Gastroesophageal sphincter (tissue), 4 donors: ENCODE data around the gene FNDC3B. TPM values are rescaled to one million over a fixed set of nuclear protein-coding genes. Genes with fewer than 3 reads are reported as not detected.
"Not testable (repeated sequence)": the region's sequence is repeated elsewhere in the genome, so short reads cannot be mapped to it uniquely, and the experiment has no call there.

Experiments used
- ATAC-seq: fragments of 150-250 bp; one replicate; pipeline ENCODE4 v1.9.1; 2016; ENCODE audit warnings: mild to moderate bottlenecking, moderate library complexity
- H3K27ac ChIP-seq, 4 donors: fragments of 200-600 bp; sonication (generic) in 3 of 4; 1 replicate in 3 of 4; 2 replicates in 1 of 4; pipeline ENCODE4 v1.5.1; 2016 to 2019
- H3K27me3 ChIP-seq: fragments of 200-600 bp; sonication (generic); one replicate; pipeline ENCODE4 v1.5.1; 2019
- H3K36me3 ChIP-seq, 2 donors: fragments of 200-600 bp; sonication (generic); one replicate each; pipeline ENCODE4 v1.5.1; 2019; ENCODE audit warnings: control low read depth in 1 of 2
- H3K4me1 ChIP-seq, 3 donors: fragments of 200-600 bp; sonication (generic); 1 replicate in 2 of 3; 2 replicates in 1 of 3; pipeline ENCODE4 v1.5.1; 2016 to 2019; ENCODE audit warnings: control low read depth in 2 of 3
- H3K4me3 ChIP-seq, 2 donors: fragments of 200-600 bp; sonication (generic); one replicate each; pipeline ENCODE4 v1.5.1; 2019; ENCODE audit warnings: mild to moderate bottlenecking in 1 of 2, moderate library complexity in 1 of 2
- H3K9me3 ChIP-seq, 3 donors: fragments of 200-600 bp; sonication (generic); one replicate each; pipeline ENCODE4 v1.5.1; 2017 to 2019; ENCODE audit warnings: control low read depth in 2 of 3
- EP300 ChIP-seq: sonication (generic); formaldehyde crosslinking; IDR thresholded peaks from one replicate; pipeline ENCODE4 v1.6.1; 2017; ENCODE audit warnings: antibody characterized with exemption, mild to moderate bottlenecking
- POLR2A ChIP-seq, 2 donors: fragments of 450-650 bp; IDR thresholded peaks; one replicate each; pipeline ENCODE4 v1.6.1; 2017; ENCODE audit warnings: antibody characterized with exemption in 2 of 2, mild to moderate bottlenecking in 2 of 2, moderate library complexity in 1 of 2
- POLR2AphosphoS5 ChIP-seq: sonication (generic); formaldehyde crosslinking; IDR thresholded peaks from one replicate; pipeline ENCODE4 v1.6.1; 2017; ENCODE audit warnings: antibody characterized with exemption
- WGBS, 2 donors: methylation state at CpG; one replicate each; pipeline ENCODE4 v1.1.5; 2018; ENCODE audit warnings: low coverage in 1 of 2; 5-methylcytosine and 5-hydroxymethylcytosine counted together
- total RNA-seq, 4 donors: library from RNA; depleted of rRNA; stranded (reverse); fragments of >200 nt; gene quantifications; one replicate each; pipeline ENCODE4 v1.1.0, GENCODE V29; 2016
- TF ChIP-seq, protein P1 (sequence below), 4 experiments: fragments of 200-600 bp in 2 of 4; fragments of 450-650 bp in 2 of 4; sonication (generic) in 1 of 4; IDR thresholded peaks; one replicate each; pipeline ENCODE4 v1.5.1; 2017 to 2019; ENCODE audit warnings: antibody characterized with exemption in 4 of 4, mild to moderate bottlenecking in 2 of 4, moderate library complexity in 2 of 4

Gene FNDC3B
- total RNA-seq, 4 donors from 2014 or later, result 53.1 to 97.2 (median 70.8) TPM

DNA sequence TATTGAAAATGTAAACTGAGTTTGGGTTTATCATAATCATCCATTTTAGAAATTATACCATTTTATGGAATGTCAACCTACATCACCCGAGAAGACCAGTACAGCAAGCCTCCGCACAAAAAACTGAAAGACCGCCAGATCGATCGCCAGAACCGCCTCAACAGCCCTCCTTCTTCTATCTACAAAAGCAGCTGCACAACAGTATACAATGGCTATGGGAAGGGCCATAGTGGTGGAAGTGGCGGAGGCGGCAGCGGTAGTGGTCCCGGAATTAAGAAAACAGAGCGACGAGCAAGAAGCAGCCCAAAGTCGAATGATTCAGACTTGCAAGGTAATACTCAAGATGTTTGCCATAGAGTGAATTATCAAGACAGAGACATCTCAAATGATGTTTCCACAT lies 211.8 kb downstream of the FNDC3B start:
- H3K9me3 ChIP-seq, result no peaks in the 10 kb centered on the region
- no peaks in the 10 kb centered on the region for H3K27me3 ChIP-seq
- no peak for ATAC-seq
- peaks cover 4 to 22% (median 9%) of the 10 kb centered on the region in 3 donors for H3K4me1 ChIP-seq
- no peak overlapping the region for H3K27ac ChIP-seq
- TF ChIP-seq, protein P1, sequence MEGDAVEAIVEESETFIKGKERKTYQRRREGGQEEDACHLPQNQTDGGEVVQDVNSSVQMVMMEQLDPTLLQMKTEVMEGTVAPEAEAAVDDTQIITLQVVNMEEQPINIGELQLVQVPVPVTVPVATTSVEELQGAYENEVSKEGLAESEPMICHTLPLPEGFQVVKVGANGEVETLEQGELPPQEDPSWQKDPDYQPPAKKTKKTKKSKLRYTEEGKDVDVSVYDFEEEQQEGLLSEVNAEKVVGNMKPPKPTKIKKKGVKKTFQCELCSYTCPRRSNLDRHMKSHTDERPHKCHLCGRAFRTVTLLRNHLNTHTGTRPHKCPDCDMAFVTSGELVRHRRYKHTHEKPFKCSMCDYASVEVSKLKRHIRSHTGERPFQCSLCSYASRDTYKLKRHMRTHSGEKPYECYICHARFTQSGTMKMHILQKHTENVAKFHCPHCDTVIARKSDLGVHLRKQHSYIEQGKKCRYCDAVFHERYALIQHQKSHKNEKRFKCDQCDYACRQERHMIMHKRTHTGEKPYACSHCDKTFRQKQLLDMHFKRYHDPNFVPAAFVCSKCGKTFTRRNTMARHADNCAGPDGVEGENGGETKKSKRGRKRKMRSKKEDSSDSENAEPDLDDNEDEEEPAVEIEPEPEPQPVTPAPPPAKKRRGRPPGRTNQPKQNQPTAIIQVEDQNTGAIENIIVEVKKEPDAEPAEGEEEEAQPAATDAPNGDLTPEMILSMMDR (IDR thresholded peaks at IDR 0.05), result no peak
- no peak for TF ChIP-seq EP300
- TF ChIP-seq POLR2AphosphoS5, result no peak
- TF ChIP-seq POLR2A (IDR thresholded peaks at IDR 0.05), result no peak
- no peak overlapping the region for H3K4me3 ChIP-seq
- H3K36me3 ChIP-seq, result peaks cover 0 to 22% of the 10 kb centered on the region in 2 donors
- WGBS, 2 donors, result 87 to 98% methylated on average over 6 to 10 of the region's 13 CpGs

DNA sequence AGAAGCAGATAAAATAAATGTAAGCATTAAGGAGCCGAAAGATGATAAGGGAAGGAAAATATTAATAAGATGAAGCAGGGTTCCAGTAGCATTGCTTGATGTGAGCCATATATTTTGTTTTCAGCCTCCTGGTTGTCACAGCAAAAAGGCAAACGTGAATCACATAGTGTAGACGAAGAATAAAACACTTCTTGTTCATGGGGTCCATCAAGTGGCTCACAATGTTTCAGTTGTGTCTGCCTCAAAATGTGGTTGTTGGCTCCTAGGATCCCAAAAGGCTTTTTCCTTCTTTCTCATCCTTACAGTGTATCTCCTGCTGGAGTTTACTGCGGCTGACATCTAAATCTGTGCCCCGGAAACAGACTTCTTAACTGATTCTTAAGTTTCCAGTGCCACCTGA lies 213.8 kb downstream of the FNDC3B start:
- 80 to 83% methylated on average over 3 to 5 of the region's 5 CpGs for WGBS, 2 donors
- no peak for ATAC-seq
- H3K4me1 ChIP-seq, result peaks cover 13 to 33% (median 21%) of the 10 kb centered on the region in 3 donors
- no peaks in the 10 kb centered on the region for H3K9me3 ChIP-seq
- H3K27ac ChIP-seq, result no peak overlapping the region
- H3K36me3 ChIP-seq, result peaks cover 0 to 15% of the 10 kb centered on the region in 2 donors
- H3K27me3 ChIP-seq, result no peaks in the 10 kb centered on the region
- H3K4me3 ChIP-seq, result no peak overlapping the region
- TF ChIP-seq POLR2AphosphoS5, result no peak
- TF ChIP-seq, protein P1 (IDR thresholded peaks at IDR 0.05), result no peak
- no peak for TF ChIP-seq POLR2A (IDR thresholded peaks at IDR 0.05)
- TF ChIP-seq EP300, result no peak

DNA sequence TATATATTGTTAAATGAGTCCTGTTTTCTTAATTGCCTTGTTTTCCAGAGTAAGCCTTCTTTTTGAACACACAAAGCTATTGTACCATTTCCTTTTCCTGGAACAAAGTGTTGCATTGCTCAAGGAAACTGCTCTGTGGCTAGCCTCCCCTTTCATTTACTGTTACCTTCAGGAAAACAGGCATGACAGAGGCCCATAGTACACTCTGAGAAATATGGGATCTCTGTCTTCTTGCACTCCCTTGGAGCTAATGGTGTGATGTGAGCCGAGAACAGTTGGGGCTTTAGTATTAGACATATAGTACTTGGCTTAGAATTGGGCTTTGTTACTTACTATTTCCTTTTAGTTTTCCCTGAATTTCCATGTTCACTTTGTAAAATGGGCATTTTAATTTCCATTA lies 215.2 kb downstream of the FNDC3B start:
- TF ChIP-seq POLR2AphosphoS5 (no peak), EP300 (no peak), POLR2A (IDR thresholded peaks at IDR 0.05) (no peak)
- TF ChIP-seq, protein P1 (IDR thresholded peaks at IDR 0.05), result no peak

DNA sequence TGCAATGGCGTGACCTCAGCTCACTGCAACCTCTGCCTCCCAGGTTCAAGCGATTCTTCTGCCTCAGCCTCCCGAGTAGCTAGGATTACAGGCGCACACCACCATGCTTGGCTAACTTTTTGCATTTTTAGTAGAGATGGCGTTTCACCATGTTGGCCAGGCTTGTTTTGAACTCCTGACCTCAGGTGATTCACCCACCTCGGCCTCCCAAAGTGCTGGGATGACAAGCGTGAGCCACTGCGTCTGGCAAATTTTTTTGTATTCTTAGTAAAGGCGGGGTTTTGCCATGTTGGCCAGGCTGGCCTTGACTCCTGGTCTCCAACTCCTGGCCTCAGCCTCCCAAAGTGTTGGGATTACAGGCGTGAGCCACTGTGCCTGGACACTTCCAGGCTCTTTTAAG lies 215.9 kb downstream of the FNDC3B start:
- not testable (repeated sequence) for H3K4me3 ChIP-seq, ATAC-seq, H3K27me3 ChIP-seq, H3K9me3 ChIP-seq
- peaks cover 0 to 15% of the 10 kb centered on the region in 2 donors for H3K36me3 ChIP-seq
- 80 to 92% methylated on average over 5 to 10 of the region's 10 CpGs for WGBS, 2 donors
- H3K27ac ChIP-seq, result peak overlapping the region; percentile 81 to 97 (median 88)
- H3K4me1 ChIP-seq, result peaks cover 32 to 54% (median 40%) of the 10 kb centered on the region in 3 donors

More for the DNA sequence above, 215.2 kb downstream of the FNDC3B start:
- H3K9me3 ChIP-seq, result no peaks in the 10 kb centered on the region
- peak overlapping the region in 3 of 4 donors; percentile 2 to 87 (median 81) for H3K27ac ChIP-seq
- H3K36me3 ChIP-seq, result peaks cover 0 to 15% of the 10 kb centered on the region in 2 donors
- H3K4me1 ChIP-seq, result peaks cover 26 to 47% (median 34%) of the 10 kb centered on the region in 3 donors
- H3K27me3 ChIP-seq, result no peaks in the 10 kb centered on the region
- WGBS, 2 donors, result 75 to 85% methylated on average over 1 of the region's 1 CpG
- no peak for ATAC-seq
- no peak overlapping the region for H3K4me3 ChIP-seq

DNA sequence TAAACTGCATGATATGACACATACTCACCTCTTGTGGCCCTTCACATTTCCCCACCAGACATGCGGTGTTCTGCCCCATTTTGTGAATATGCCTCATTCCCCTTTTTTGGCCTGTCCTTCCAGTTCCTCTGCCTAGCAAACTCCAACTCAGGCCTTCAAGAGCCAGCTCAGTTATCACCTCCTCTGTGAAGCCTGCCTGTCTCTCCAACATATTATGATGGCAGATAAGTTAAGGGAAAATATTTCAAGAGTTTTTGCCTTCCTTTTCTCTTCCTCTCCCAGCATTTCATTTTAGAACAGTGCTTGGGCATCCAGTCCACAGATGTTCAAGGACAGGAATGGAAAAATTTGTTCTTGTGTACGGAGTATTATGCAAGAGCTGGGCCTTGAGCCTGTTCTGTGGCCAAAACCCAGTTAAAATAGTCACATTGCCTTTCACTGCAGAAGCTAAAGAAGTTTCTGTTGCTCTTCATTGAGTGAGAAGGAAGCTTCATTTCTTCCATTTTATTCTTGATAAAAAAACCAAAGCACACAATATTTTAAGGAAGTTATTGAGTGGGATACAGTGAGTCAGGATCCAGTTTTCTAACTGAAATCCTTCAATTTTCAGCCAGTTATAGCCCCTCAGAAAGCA lies 216.8 kb downstream of the FNDC3B start:
- H3K4me3 ChIP-seq, result no peak overlapping the region
- H3K36me3 ChIP-seq, result peaks cover 0 to 9% of the 10 kb centered on the region in 2 donors
- no peaks in the 10 kb centered on the region for H3K27me3 ChIP-seq
- TF ChIP-seq POLR2AphosphoS5, result peak; percentile 82
- TF ChIP-seq, protein P1 (IDR thresholded peaks at IDR 0.05), result no peak
- H3K4me1 ChIP-seq, result peaks cover 34 to 63% (median 49%) of the 10 kb centered on the region in 3 donors
- ATAC-seq, result peak; percentile 89
- peak overlapping the region; percentile 81 to 97 (median 88) for H3K27ac ChIP-seq
- no peaks in the 10 kb centered on the region for H3K9me3 ChIP-seq
- 46 to 50% methylated on average over 2 of the region's 2 CpGs for WGBS, 2 donors
